Ishikawa (cell line): ENCODE measurements around the gene ACADVL.

Source experiments
- CEBPB ChIP-seq: IDR thresholded peaks from 2 replicates; pipeline ENCODE4 v1.6.1; 2012
- CREB1 ChIP-seq: IDR thresholded peaks from 2 replicates; pipeline ENCODE4 v1.6.1; 2012; ENCODE audit warnings: low read depth
- EGR1 ChIP-seq: IDR thresholded peaks from 2 replicates; pipeline ENCODE4 v1.6.1; 2012
- EP300 ChIP-seq: IDR thresholded peaks from 2 replicates; pipeline ENCODE4 v1.6.1; 2012; ENCODE audit warnings: borderline replicate concordance
- FOXM1 ChIP-seq: IDR thresholded peaks from 2 replicates; pipeline ENCODE4 v1.6.1; 2012; ENCODE audit warnings: low read depth, borderline replicate concordance
- NFIC ChIP-seq: IDR thresholded peaks from 2 replicates; pipeline ENCODE4 v1.6.1; 2012
- RAD21 ChIP-seq: IDR thresholded peaks from 2 replicates; pipeline ENCODE4 v1.6.1; 2012; ENCODE audit warnings: low read depth
- TAF1 ChIP-seq: IDR thresholded peaks from 2 replicates; pipeline ENCODE4 v1.6.1; 2012; ENCODE audit warnings: low read depth, mild to moderate bottlenecking
- TCF12 ChIP-seq: IDR thresholded peaks from 2 replicates; pipeline ENCODE4 v1.6.1; 2012; ENCODE audit warnings: low read depth
- TEAD4 ChIP-seq: IDR thresholded peaks from 2 replicates; pipeline ENCODE4 v1.6.1; 2012
- USF1 ChIP-seq: IDR thresholded peaks from 2 replicates; pipeline ENCODE4 v1.6.1; 2012
- YY1 ChIP-seq: IDR thresholded peaks from 2 replicates; pipeline ENCODE4 v1.6.1; 2012; ENCODE audit warnings: low read depth
- ZBTB7A ChIP-seq: IDR thresholded peaks from 2 replicates; pipeline ENCODE4 v1.6.1; 2012; ENCODE audit warnings: low read depth
- TF ChIP-seq, protein P1 (sequence below): IDR thresholded peaks from 2 replicates; pipeline ENCODE4 v1.6.1; 2012; ENCODE audit warnings: low read depth, mild to moderate bottlenecking
- TF ChIP-seq, protein P2 (sequence below): IDR thresholded peaks from 2 replicates; pipeline ENCODE4 v1.6.1; 2012

ACADVL gene

GRCh38 chr17:7263801-7264078 is 44.0 kb downstream of the ACADVL start:
- TF ChIP-seq EP300 (no peak), RAD21 (no peak), FOXM1 (no peak), TCF12 (no peak), CEBPB (no peak), TEAD4 (no peak), USF1 (no peak), YY1 (no peak), CREB1 (no peak), EGR1 (no peak), NFIC (no peak), ZBTB7A (no peak), TAF1 (no peak)
- TF ChIP-seq, protein P1, sequence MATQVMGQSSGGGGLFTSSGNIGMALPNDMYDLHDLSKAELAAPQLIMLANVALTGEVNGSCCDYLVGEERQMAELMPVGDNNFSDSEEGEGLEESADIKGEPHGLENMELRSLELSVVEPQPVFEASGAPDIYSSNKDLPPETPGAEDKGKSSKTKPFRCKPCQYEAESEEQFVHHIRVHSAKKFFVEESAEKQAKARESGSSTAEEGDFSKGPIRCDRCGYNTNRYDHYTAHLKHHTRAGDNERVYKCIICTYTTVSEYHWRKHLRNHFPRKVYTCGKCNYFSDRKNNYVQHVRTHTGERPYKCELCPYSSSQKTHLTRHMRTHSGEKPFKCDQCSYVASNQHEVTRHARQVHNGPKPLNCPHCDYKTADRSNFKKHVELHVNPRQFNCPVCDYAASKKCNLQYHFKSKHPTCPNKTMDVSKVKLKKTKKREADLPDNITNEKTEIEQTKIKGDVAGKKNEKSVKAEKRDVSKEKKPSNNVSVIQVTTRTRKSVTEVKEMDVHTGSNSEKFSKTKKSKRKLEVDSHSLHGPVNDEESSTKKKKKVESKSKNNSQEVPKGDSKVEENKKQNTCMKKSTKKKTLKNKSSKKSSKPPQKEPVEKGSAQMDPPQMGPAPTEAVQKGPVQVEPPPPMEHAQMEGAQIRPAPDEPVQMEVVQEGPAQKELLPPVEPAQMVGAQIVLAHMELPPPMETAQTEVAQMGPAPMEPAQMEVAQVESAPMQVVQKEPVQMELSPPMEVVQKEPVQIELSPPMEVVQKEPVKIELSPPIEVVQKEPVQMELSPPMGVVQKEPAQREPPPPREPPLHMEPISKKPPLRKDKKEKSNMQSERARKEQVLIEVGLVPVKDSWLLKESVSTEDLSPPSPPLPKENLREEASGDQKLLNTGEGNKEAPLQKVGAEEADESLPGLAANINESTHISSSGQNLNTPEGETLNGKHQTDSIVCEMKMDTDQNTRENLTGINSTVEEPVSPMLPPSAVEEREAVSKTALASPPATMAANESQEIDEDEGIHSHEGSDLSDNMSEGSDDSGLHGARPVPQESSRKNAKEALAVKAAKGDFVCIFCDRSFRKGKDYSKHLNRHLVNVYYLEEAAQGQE, result no peak

DNA sequence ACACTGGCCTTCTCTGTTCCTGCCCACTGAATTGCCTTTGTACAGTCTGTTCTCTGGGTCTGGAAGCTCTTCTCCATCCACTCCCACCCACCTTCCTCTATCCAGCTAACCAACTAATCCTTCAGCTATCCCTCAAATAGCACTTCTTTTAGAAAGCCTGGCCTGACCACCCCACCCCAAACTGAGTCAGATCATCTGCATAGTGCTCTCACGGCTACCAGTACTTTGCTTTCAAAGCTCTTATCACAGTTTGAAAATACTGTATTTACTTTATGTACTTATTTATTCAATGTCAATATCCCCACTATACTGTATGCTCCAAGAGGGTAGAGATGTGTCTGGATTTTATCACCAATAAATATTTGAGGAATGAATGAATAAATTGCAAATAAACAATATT is 47.0 kb downstream of the ACADVL start:
- TF ChIP-seq YY1 (no peak), CREB1 (no peak), TEAD4 (no peak), TCF12 (no peak)
- TF ChIP-seq, protein P2, sequence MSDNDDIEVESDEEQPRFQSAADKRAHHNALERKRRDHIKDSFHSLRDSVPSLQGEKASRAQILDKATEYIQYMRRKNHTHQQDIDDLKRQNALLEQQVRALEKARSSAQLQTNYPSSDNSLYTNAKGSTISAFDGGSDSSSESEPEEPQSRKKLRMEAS, result no peak
